ENCODE results near the gene BMF.
A peak's percentile ranks its signal among the peaks of the same experiment; 100 is the strongest.
"Not testable (repeated sequence)": the region's sequence is repeated elsewhere in the genome, so short reads cannot be mapped to it uniquely, and the experiment has no call there.

BMF gene, protein sequence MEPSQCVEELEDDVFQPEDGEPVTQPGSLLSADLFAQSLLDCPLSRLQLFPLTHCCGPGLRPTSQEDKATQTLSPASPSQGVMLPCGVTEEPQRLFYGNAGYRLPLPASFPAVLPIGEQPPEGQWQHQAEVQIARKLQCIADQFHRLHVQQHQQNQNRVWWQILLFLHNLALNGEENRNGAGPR

DNA sequence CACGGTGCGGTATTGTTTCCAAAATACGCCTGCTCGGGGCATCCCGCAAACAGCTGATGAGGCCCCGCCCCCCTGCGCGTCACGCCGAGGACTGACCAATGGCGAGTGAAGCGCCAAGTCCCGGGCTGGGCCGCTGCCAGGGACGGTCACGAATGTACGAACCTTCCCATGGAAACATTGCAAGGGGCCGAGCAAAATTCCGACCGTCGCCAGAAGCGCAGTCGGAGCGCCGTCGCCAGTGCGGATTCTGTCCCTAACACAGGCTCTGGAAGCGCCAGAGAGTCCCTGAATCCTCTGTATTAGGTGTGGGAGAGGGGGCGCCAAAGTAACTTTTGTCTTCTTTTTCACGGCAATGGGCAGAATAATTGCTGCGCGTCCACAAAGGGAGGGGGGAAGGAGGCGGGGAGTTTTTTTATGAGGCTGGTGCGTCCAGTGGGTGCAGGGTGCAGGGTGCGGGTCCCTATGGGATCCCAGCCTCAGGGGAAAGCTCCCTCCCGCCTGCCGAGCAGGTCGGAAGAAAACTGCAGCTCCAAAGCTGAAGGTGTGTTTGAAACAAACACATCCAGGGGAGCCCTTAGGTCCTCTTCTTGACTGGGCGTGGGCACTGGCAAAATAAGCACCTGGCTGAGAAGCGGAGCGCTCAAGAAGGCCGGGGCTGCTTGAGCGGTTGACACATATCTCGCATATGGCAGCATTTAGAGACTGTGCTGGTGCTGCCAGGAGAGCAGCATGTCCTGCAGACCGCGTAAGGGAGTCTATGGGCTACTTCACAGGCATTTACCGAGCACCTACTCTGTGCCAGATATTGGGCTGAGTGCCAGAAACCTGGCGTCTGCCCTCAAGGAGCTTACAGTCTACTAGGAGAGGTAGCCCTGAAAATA, at the start of gene BMF:
Gene BMF (minus strand): TSS at position 25 of the 881 bp plus-strand sequence. CDS start 2,793 bp downstream, outside the sequence.
- DNase-seq (ENCODE audit: low read depth) = peak; percentile 96

DNA sequence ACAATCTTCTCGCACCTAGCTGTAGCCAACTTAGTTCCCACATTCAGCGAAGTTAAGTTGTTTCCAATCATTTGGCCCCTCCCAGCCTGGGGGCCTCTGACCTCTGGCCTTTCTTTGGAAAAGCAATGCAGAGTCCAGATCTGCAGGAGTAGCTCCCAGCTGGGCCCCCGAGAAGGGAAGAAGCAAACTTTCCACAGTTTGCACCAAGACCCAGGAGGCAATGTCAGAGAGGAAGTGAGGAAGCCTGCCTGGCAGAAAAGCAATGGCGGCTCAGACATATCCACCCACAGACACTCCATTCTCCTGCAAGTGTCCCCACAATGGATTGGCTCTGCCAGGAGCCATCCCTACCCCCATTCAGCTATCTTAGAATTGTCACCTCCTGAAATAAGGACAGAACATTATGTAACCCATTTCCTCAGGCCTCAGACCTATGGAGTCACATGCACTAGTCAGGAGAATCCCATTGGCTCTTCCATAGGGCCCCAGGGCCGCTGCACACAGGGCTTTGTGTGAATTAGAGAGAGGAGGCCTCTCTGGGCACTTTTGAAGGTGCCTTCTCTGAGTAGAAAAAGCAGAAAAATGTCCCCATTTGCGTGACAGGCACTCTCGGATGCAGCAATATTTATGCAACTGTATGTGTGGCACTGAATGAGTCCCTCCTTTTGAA, 49.2 kb upstream of the BMF start:
- DNase-seq (ENCODE audit: low read depth) = no peak

DNA sequence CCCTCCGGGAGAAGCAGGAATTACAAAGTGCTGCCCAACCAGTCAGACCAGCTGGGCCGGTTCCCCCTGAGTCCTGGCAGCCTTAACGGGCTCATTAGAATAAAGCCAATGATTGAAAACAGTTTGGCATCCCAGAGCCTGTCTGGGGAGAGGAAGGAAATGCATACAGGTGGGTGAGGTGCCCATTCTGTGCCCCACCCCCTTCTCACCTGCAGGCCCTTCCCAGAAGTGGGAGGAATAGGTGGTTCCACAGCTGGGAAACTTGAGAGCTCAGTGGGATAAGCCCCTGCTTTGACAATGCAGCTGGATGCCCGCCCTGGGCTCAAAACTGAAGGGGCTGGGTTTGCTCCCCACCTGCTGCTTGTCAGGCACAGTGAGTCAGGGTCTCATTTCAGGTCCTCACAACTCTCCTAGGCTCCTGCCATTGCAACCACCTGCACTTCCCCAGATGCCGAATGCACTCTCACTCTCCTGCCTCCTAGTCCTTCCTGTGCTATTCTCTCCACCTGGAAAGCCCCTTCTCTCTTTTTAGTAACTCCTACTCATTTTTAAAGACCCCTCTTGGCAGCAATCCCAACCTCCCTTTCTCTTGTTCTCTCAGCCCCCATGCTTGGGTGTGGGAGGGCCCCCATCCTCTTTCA, 46.7 kb upstream of the BMF start:
- no peak for DNase-seq (ENCODE audit: low read depth)

DNA sequence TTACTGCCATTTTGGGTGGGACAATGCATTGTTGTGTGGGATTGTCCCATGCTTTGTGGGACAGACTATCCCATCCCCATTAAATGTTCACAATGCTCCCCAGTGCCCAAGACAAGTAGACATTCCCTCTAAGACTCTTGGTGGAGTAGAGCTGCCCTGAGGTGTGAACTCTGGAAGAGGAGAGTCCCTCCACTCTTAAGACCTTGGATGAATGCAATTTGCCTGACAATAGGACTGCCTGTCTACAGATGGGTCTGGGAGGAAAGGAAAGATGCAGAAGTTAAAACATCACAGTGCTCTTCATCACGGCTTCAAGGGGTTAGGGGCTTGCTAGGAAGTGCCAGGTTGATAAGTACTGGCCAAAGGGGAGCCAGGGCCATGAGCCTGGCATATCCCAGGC, 46.1 kb upstream of the BMF start:
- DNase-seq (ENCODE audit: low read depth) = not testable (repeated sequence)

DNA sequence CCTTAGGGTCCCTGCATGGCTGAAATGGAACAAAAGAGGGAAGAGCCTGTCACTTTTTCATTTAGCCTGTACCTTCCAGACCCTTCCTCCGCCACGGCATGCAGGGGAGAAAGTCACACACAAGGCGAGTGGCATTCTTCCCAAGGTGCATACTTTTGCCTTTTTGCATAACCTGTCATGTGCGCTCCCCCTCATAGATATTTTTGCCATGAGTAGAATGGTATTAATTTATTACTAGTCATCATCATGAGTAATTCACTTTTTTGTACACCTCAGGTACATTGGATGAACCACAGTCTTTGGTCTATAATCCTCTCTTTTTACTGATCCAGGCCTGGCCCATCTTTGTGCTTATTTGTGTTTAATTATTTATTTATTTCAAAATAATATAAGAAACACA, 43.3 kb upstream of the BMF start:
- DNase-seq (ENCODE audit: low read depth) = no peak

DNA sequence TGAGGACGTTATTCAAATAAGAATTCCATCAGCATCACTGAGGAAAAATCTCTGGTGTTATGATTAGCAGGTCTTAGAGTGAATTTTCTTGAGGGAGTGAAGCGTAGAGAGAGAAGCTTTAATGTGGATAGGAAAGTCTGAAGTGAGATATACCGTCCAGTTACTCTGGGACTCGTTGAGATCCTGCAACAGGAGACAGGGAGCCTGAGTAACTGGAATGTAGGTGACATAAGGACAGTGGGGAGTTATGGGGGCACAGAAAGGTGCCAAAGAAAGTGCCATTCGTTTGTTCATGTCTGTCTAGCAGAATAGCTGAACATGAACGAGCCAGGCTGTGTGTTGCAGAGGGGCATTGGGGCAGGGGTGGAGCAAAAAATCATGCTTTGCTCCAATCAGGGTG, 42.8 kb upstream of the BMF start:
- no peak for DNase-seq (ENCODE audit: low read depth)

DNA sequence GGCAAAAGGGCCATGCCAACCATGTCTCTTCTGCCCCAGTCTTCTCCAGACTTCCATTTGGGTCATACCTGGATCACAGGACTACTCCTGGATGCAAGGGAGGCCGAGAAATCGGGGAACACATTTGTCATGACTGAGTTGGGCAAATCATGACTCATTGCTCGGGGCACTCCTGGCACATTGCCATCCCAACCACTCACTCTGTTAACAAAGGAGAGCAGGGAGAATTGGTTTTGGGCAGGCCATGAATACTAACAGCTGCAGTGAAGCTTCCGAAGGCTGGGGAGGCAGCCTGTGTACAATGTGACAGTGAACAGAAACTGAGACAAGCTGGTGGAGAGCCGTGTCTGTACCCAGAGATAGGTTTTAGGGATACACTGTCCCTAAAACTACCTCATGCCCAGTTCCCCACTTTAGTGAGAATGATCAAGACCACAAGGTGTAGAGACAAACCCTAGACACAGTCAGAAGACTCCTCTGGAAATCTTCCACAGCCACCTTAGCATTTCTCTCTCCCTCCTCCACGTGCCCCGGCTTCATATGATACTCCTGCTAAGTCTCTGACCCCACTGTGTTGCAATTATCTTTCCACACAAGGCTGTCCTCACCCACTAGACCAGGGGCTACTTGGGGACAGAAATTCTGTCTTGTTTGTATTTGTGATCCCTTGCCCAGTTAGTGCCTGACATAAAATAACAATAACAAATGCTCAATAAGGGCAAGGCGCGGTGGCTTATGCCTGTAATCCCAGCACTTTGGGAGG, 41.7 kb upstream of the BMF start:
- peak; percentile 40 for DNase-seq (ENCODE audit: low read depth)

DNA sequence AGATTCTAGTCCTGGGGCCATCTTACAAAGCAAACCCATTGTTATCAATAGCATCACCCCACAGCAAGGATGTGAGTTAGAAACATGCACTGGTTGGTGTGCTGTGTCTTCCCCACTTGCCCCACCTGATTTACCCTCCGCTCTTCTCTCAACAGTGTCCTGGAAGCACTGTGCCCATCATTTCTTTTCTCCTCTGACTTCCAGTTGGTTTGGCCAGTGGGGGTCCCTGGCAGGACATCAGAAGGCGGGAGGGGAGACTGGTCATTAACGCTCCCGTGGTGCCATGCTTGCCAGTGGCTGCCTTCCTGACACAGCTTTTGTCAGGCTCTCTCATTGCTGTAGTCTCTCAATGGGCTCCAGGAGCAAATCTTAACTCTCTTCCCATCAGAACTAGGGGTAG, 40.7 kb upstream of the BMF start:
- no peak for DNase-seq (ENCODE audit: low read depth)

DNA sequence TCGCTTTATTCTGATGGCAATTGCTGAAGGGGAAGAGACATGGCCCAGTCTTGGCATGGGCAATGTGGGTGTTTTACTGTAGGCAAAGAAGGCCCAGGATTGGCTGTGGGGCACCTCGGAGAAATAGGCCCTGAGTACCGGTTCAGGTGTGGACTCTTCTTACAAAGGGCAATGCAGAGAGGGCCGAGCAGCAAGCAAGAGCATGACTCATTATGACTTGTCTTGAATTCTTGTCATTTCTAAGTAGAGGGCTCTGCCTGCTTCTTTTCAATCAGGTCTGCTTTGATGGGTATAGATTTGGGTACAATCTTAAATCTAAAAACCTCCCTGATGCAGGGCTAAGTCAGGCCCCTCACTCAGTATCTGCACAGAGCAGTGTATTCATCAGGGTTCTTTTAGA, 37.4 kb upstream of the BMF start:
- DNase-seq (ENCODE audit: low read depth) = no peak

DNA sequence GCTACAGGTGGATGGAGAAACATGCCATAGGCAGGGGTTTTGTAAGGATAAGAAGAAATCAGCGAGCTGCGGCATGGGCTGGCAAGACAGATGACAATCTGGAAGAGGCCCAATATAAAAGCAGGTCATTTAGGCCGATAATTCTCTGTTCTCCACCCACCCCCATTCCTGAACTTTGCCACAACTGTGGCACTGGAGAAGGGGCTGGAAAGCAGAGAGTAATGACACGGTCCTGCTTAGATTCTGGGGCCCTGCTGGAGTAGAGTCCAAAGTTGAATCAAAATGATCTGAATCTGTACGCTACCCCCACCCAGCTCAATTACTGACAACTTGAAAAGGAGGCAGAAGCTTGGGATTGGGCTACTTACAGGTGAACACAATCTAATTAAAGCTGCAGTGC, 33.7 kb upstream of the BMF start:
- no peak for DNase-seq (ENCODE audit: low read depth)

DNA sequence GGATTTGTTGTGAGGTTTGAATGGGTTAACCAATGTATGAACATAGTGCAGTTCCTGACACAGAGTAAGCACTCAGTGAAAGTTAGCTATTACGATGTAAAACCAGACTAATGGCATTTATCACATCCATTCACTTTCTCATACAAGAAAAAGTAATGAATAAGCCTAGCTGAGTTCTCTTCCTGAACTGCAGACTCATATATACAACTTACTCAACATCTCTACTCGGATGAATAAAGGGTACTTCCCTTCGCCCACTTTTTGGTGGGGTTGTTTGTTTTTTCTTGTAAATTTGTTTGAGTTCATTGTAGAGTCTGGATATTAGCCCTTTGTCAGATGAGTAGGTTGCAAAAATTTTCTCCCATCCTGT, 29.5 kb upstream of the BMF start:
- not testable (repeated sequence) for DNase-seq (ENCODE audit: low read depth)

DNA sequence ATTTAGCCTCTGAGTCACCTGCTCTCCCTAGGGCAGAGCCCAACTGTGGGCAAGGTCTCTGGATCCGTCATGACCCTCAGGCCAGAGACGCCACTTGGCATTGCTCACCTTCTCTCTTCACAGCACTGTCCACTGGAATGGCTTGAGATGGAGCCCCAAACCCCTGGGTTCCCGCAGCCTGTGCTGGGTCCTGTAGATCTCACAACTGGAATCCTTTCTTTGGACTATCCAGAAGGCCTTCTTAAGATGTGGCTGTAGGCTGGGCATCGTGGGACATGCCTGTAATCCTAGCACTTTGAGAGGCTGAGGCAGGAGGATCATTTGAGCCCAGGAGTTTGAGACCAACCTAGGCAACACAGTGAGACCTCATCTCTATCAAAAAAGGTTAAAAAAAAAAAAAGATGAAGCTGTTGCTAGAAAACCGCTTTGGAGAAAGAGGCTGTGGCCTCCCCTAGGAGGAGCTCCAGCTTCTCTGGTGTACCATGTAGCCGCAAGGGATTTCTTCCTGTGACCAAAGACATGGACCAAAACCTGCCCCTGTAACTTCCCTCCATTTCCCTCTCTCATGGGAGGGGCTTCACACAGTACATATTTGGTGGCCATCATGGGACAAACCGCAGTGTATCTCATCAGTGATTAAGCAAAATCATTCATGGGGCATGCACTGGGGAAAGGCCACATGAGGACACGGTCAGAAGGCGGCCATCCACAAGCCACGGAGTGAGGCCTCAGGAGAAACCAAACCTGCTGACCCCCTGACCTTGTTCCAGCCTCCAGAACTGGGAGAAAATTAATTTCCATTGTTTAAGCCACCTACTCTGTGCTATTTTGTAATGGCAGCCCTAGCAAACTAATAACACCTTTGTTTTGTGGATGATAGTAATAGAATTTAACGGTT, 28.9 kb upstream of the BMF start:
- no peak for DNase-seq (ENCODE audit: low read depth)

DNA sequence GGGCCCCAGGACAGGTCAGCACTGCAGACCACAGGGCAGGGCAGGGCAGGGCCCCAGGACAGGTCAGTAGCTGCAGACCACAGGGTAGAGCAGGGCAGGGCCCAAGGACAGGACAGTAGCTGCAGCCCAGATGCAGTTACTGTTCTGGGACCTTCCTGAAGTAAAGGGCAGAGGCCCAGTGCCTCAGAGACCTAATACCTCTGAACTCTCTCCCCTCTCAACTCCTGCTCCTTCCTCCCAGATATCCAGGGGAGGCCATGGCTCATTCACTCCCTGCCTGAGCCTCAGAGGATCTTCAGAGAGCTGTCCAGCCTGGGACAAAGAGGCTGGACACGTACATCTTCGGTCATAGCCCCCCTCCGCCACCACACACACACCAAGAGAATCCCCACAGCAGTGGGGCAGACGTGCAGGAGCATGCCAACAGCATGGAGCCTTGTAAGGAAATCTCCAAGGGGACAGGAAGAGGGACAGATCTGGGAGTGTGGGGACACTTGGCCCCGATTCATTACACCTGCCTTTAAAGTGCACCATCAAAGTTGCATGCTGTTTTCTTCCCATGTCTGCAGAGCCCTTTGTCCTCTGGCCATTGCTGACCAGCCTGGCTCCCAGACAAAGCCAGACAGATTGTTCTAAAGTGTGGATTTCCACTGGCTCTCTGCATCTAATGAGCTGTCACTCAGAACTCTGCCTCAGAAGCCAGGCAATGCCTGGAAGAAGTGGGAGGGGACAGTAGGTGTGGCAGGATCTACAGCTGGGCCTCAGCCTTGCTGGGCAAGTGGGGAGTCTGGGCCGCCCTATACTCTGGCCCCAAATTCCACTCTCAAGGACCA, 28.0 kb upstream of the BMF start:
- DNase-seq (ENCODE audit: low read depth) = no peak

DNA sequence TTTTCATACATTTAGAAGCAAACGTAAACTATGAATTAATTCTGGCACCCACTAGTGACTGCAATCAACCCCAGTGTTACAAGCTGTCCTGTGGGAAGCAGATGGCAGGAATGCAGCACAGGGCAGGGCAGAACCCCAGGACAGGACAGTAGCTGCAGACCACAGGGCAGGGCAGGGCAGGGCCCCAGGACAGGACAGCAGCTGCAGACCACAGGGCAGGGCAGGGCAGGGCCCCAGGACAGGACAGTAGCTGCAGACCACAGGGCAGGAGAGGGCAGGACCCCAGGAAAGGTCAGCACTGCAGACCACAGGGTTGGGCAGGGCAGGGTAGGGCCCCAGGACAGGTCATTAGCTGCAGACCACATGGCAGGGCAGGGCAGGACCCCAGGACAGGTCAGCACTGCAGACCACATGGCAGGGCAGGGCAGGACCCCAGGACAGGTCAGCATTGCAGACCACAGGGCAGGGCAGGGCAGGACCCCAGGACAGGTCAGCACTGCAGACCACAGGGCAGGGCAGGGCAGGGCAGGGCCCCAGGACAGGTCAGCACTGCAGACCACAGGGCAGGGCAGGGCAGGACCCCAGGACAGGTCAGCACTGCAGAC, 27.3 kb upstream of the BMF start:
- DNase-seq (ENCODE audit: low read depth) = not testable (repeated sequence)

DNA sequence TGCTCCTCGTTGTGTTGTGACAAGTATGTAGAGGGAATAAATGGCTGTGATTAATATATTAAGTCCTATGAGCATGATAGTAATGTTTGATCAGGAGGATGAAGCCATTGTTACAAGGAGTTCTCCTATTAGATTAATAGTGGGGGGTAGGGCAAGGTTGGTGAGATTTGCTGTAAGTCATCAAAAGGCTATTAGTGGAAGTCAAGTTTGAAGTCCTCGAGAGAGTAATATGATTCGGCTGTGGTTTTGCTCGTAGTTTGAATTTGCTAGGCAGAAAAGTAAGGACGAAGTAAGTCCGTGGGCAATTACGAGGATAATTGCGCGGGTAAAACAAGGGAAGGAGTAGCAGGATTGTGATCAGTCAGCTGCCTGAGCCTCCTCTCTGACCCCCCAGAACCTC, 26.2 kb upstream of the BMF start:
- DNase-seq (ENCODE audit: low read depth) = no peak

DNA sequence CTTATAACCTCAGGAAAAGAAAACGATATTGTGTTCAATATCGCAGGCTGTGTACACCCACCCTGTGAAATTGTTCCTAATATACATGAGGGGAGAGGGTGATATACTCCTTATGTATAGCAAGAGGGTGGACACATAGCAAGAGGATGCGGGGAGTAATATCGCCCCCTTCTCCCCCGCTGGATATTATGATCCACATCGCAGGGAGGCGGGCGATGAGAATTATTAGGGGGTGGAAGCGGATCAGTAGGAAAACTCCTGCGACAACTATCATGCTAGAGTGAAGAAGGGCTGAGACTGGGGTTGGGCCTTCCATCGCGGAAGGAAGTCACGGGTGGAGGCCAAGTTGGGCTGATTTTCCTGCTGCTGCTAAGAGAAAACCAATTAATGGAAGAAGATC, 24.9 kb upstream of the BMF start:
- no peak for DNase-seq (ENCODE audit: low read depth)

DNA sequence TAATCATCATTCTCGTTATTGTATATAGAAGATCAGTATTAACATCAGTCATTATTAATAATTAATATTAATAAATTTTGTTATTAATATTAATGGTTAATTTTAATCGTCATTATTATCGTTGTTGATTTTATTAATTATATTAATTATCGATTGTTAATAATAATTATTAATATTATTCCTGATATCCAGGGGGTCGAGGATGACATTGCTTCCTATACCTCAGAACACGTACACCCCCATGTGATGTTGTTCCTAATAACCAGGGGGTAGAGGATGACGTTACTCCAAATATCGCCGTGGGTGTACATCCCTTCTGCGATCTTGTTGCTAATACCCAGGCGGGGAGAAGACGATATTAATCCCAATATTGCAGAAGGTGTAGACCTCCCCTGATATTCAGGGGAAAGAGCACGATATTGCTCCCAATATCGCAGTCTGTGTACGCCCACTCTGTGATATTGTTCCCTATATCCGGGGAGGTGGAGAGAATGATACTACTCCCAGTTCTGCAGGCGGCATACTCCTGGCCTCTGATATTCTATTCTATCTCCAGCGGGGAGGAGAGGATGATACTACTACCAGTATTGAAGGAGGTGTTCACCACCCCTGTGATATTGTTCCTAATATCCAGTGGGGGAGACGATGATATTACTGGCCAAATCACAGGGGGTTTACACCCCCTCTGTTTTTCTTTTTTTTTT, 22.3 kb upstream of the BMF start:
- no peak for DNase-seq (ENCODE audit: low read depth)

DNA sequence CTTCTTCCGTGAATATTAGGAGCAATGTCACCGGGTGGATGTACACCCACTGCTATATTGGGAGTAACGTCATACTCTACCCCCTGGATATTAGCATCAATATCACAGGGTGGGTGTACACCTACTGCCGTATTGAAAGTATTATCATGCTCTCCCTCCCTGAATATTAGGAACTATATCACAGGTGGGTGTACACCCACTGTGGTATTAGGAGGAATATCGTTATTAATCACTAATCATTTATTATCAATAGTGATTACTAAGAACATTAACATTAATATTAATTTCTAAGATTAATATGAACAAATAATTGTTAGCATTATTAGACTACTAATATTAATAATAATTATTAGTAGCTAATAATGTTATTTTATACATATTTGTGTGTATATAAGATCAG, 21.4 kb upstream of the BMF start:
- no peak for DNase-seq (ENCODE audit: low read depth)
